Fibroblast of lung (primary cell): ENCODE data around the gene CLEC11A.

Source experiments
- EZH2 ChIP-seq: IDR thresholded peaks from 2 replicates; pipeline ENCODE4 v1.5.1; 2012; ENCODE audit warnings: low read length, control low read depth, mild to moderate bottlenecking; ENCODE audit errors: missing control alignments
- TF ChIP-seq, protein P1 (sequence below), 2 donors: IDR thresholded peaks in 1 of 2; conservative IDR thresholded peaks in 1 of 2; 1 replicate in 1 of 2; 2 replicates in 1 of 2; pipeline ENCODE4 v1.5.1; 2011 to 2012; ENCODE audit warnings: low read length in 2 of 2, control low read depth in 1 of 2, inconsistent platforms in 1 of 2, low read depth in 1 of 2, mild to moderate bottlenecking in 1 of 2

DNA sequence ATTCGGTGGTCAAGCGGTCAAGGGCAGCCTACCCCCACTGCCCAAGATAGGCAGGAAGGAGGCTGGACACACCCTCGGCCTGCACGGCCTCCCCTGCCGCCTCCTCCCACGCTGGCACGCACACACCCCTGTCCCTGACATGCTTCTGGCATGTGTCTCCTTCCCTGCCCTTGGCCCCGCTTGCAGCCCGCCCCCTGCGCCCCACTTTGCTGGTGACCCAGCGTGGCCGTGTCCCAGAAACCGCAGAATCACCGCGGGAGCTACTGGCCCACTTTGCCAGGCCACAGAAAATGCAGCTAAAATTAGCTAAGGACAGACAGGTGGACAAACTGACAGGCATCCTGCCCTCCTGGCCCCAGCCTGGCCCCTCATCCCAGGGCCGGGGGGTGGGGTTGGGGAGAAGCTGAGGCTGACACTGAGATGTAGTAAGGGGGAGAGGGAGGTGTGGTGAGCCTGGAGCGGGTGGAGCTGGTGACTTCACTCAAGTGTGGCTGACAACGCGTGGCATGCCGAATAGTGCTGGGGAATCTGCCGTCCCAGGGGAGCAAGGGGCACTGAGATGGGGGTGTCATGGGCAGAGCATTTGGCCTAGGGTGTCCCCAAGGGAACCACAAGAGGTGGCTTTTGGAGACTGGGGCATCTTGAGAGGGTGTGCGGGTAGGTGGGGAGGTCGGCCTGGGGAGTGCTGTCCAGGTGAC, 6.0 kb upstream of the CLEC11A start:
- TF ChIP-seq, protein P1, sequence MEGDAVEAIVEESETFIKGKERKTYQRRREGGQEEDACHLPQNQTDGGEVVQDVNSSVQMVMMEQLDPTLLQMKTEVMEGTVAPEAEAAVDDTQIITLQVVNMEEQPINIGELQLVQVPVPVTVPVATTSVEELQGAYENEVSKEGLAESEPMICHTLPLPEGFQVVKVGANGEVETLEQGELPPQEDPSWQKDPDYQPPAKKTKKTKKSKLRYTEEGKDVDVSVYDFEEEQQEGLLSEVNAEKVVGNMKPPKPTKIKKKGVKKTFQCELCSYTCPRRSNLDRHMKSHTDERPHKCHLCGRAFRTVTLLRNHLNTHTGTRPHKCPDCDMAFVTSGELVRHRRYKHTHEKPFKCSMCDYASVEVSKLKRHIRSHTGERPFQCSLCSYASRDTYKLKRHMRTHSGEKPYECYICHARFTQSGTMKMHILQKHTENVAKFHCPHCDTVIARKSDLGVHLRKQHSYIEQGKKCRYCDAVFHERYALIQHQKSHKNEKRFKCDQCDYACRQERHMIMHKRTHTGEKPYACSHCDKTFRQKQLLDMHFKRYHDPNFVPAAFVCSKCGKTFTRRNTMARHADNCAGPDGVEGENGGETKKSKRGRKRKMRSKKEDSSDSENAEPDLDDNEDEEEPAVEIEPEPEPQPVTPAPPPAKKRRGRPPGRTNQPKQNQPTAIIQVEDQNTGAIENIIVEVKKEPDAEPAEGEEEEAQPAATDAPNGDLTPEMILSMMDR (conservative IDR thresholded peaks at IDR 0.05 in 1 of 2, IDR thresholded peaks at IDR 0.05 in 1 of 2; ENCODE audit: low read depth in 1 of 2, low read length in 2 of 2) = no peak
- TF ChIP-seq EZH2 = no peak
